H1 (cell line): ENCODE results near the gene JPT2. TPM values are rescaled to one million over a fixed set of nuclear protein-coding genes. Genes with fewer than 3 reads are reported as not detected.

Source experiments
- CTCF ChIA-PET: fragments of 300-600 bp; sonication (Branson Sonifier 250); formaldehyde crosslinking; loops from one replicate; lab custom pipeline; 2021; ENCODE audit not compliant: partially characterized antibody; lab: Charles Lee
- POLR2A ChIA-PET: fragments of 300-600 bp; sonication (Branson Sonifier 250); formaldehyde crosslinking; loops from one replicate; lab custom pipeline; 2021; ENCODE audit warnings: inconsistent platforms; ENCODE audit not compliant: partially characterized antibody; lab: Charles Lee
- DNase-seq, 2 experiments: peaks; one replicate each; pipeline versions ENCODE4 v3.0.0 to v3.0.0-alpha.2; 2010 to 2022; ENCODE audit warnings: low spot score in 2 of 2, low read depth in 1 of 2, mixed read lengths in 1 of 2
- FAIRE-seq: peaks from 2 replicates; lab custom pipeline; 2011; peaks lifted over from hg19 to GRCh38; lab: Jason Lieb, UNC
- H2AFZ ChIP-seq: 2 replicates; pipeline ENCODE4 v1.8.1; 2012; ENCODE audit warnings: low read length, inconsistent platforms
- H2AK5ac ChIP-seq: 2 replicates; pipeline ENCODE4 v1.6.1; 2013; ENCODE audit warnings: low read depth, low read length
- H2BK120ac ChIP-seq: replicated peaks from 2 replicates; pipeline ENCODE3; 2013; ENCODE audit warnings: low read depth, low read length, inconsistent platforms
- H2BK12ac ChIP-seq: 2 replicates; pipeline ENCODE4 v1.6.1; 2013; ENCODE audit warnings: low read depth, low read length
- H2BK15ac ChIP-seq: 2 replicates; pipeline ENCODE4 v1.6.1; 2013; ENCODE audit warnings: low read length
- H2BK20ac ChIP-seq: 2 replicates; pipeline ENCODE4 v1.6.1; 2013; ENCODE audit warnings: low read length
- H2BK5ac ChIP-seq: 2 replicates; pipeline ENCODE4 v1.6.1; 2013; ENCODE audit warnings: low read depth, low read length
- H3K14ac ChIP-seq: 2 replicates; pipeline ENCODE4 v1.6.1; 2013; ENCODE audit warnings: inconsistent platforms; ENCODE audit not compliant: insufficient read length
- H3K18ac ChIP-seq: 2 replicates; pipeline ENCODE4 v1.6.1; 2013; ENCODE audit warnings: low read length; ENCODE audit errors: extremely low read depth
- H3K23ac ChIP-seq: 2 replicates; pipeline ENCODE4 v1.6.1; 2013; ENCODE audit warnings: inconsistent platforms; ENCODE audit not compliant: insufficient read length
- H3K23me2 ChIP-seq: 2 replicates; pipeline ENCODE4 v1.6.1; 2013; ENCODE audit warnings: low read depth, low read length
- H3K27ac ChIP-seq: 2 replicates; pipeline ENCODE4 v1.6.1; 2011; ENCODE audit warnings: low read depth, low read length, inconsistent platforms
- H3K27me3 ChIP-seq, 4 experiments: replicated peaks in 1 of 4; 1 replicate in 1 of 4; 2 replicates in 3 of 4; pipeline versions ENCODE4 v1.6.1 to v1.8.1; 2011 to 2013; ENCODE audit warnings: low read length in 3 of 4, mild to moderate bottlenecking in 3 of 4, inconsistent platforms in 2 of 4, mixed read lengths in 2 of 4, moderate library complexity in 1 of 4; ENCODE audit not compliant: control insufficient read depth in 3 of 4, insufficient read depth in 3 of 4; ENCODE audit errors: extremely low read depth in 1 of 4
- H3K36me3 ChIP-seq, 4 experiments: 2 replicates each; pipeline versions ENCODE4 v1.6.1 to v1.8.1; 2011 to 2013; ENCODE audit warnings: mild to moderate bottlenecking in 4 of 4, low read length in 3 of 4, moderate library complexity in 2 of 4, control low read depth in 1 of 4, inconsistent platforms in 1 of 4; ENCODE audit not compliant: insufficient read depth in 4 of 4, control insufficient read depth in 2 of 4
- H3K4ac ChIP-seq: replicated peaks from 2 replicates; pipeline ENCODE3; 2013; ENCODE audit warnings: low read length, low read depth, mixed read lengths, inconsistent platforms; ENCODE audit not compliant: insufficient read length
- H3K4me1 ChIP-seq, 4 experiments: replicated peaks in 1 of 4; 1 replicate in 1 of 4; 2 replicates in 3 of 4; pipeline versions ENCODE4 v1.6.1 to v1.8.1; 2011 to 2013; ENCODE audit warnings: low read length in 3 of 4, inconsistent platforms in 2 of 4, mixed read lengths in 1 of 4; ENCODE audit not compliant: insufficient read depth in 4 of 4, control insufficient read depth in 3 of 4
- H3K4me2 ChIP-seq, 2 experiments: 2 replicates each; pipeline versions ENCODE4 v1.6.1 to v1.8.1; 2011 to 2013; ENCODE audit warnings: low read depth in 2 of 2, low read length in 2 of 2, control low read depth in 1 of 2, inconsistent platforms in 1 of 2, mild to moderate bottlenecking in 1 of 2; ENCODE audit not compliant: insufficient read depth in 1 of 2
- H3K4me3 ChIP-seq, 4 experiments: fragments of 200-600, 300-600 bp in 1 of 4; sonication (generic), shearing (Covaris generic), sonication (Bioruptor Twin) in 1 of 4; 2 replicates each; pipeline versions ENCODE4 v1.5.1 to v1.8.1; 2011 to 2016; ENCODE audit warnings: low read length in 4 of 4, low read depth in 3 of 4, control low read depth in 2 of 4, inconsistent platforms in 2 of 4, mild to moderate bottlenecking in 2 of 4, mixed read lengths in 1 of 4, moderate library complexity in 1 of 4; ENCODE audit not compliant: insufficient read depth in 2 of 4; ENCODE audit errors: extremely low read depth in 1 of 4
- H3K56ac ChIP-seq: replicated peaks from 2 replicates; pipeline ENCODE3; 2013; ENCODE audit warnings: low read depth, mild to moderate bottlenecking, mixed read lengths, low read length, inconsistent platforms; ENCODE audit not compliant: insufficient read length
- H3K79me1 ChIP-seq: 2 replicates; pipeline ENCODE4 v1.6.1; 2013; ENCODE audit warnings: low read depth, low read length, control low read depth
- H3K79me2 ChIP-seq, 2 experiments: 2 replicates each; pipeline versions ENCODE4 v1.6.1 to v1.8.1; 2012 to 2013; ENCODE audit warnings: low read length in 2 of 2, mild to moderate bottlenecking in 2 of 2, inconsistent platforms in 1 of 2; ENCODE audit not compliant: insufficient read depth in 2 of 2, control insufficient read depth in 1 of 2
- H3K9ac ChIP-seq, 4 experiments: replicated peaks in 1 of 4; 1 replicate in 1 of 4; 2 replicates in 3 of 4; pipeline versions ENCODE4 v1.6.1 to v1.8.1; 2011 to 2013; ENCODE audit warnings: low read depth in 3 of 4, low read length in 3 of 4, control low read depth in 2 of 4, mild to moderate bottlenecking in 2 of 4, moderate library complexity in 2 of 4, inconsistent platforms in 1 of 4; ENCODE audit errors: extremely low read depth in 1 of 4
- H3K9me3 ChIP-seq, 2 experiments: 2 replicates each; pipeline versions ENCODE4 v1.6.1 to v1.8.1; 2012 to 2013; ENCODE audit warnings: mild to moderate bottlenecking in 2 of 2, moderate library complexity in 2 of 2, control low read depth in 1 of 2, inconsistent platforms in 1 of 2, low read depth in 1 of 2, low read length in 1 of 2, mixed read lengths in 1 of 2; ENCODE audit not compliant: insufficient read depth in 2 of 2
- H4K20me1 ChIP-seq, 2 experiments: replicated peaks in 1 of 2; 2 replicates each; pipeline versions ENCODE3 to v1.8.1; 2011 to 2013; ENCODE audit warnings: inconsistent platforms in 2 of 2, low read length in 2 of 2, mild to moderate bottlenecking in 1 of 2; ENCODE audit not compliant: insufficient read depth in 2 of 2, control insufficient read depth in 1 of 2
- H4K5ac ChIP-seq: 2 replicates; pipeline ENCODE4 v1.6.1; 2013; ENCODE audit warnings: low read length, low read depth, mixed read lengths, inconsistent platforms; ENCODE audit not compliant: insufficient read length
- H4K8ac ChIP-seq: 2 replicates; pipeline ENCODE4 v1.8.0; 2013; ENCODE audit warnings: mild to moderate bottlenecking, moderate library complexity, low read length, inconsistent platforms; ENCODE audit not compliant: insufficient read depth; ENCODE audit errors: extremely low read depth
- H4K91ac ChIP-seq: replicated peaks from 2 replicates; pipeline ENCODE3; 2013; ENCODE audit warnings: low read length, mixed read lengths, inconsistent platforms; ENCODE audit not compliant: insufficient read length
- CHD2 ChIP-seq: IDR thresholded peaks from 2 replicates; pipeline ENCODE4 v1.6.1; 2012; ENCODE audit warnings: low read length, improper control_type of control experiment
- KDM4A ChIP-seq: IDR thresholded peaks from one replicate; pipeline ENCODE4 v1.7.1; 2012; ENCODE audit warnings: low read depth, mild to moderate bottlenecking, moderate library complexity, low read length, inconsistent platforms; ENCODE audit not compliant: severe bottlenecking
- PHF8 ChIP-seq: fragments of 200-600 bp; sonication (generic); conservative IDR thresholded peaks from 2 replicates; pipeline ENCODE4 v1.7.1; 2012; ENCODE audit warnings: low read depth, mild to moderate bottlenecking, inconsistent platforms, low read length, moderate library complexity
- RFX5 ChIP-seq: IDR thresholded peaks from 2 replicates; pipeline ENCODE4 v1.6.1; 2011; ENCODE audit warnings: low read depth, low read length, improper control_type of control experiment, borderline replicate concordance
- SUZ12 ChIP-seq: fragments of 200-600 bp; sonication (generic); IDR thresholded peaks from 2 replicates; pipeline ENCODE4 v1.6.1; 2012; ENCODE audit warnings: mild to moderate bottlenecking, inconsistent platforms, low read length, moderate library complexity, mixed read lengths
- TAF7 ChIP-seq: optimal IDR thresholded peaks from 2 replicates; pipeline ENCODE3; 2011; ENCODE audit warnings: low read depth, mild to moderate bottlenecking, inconsistent platforms, low read length, moderate library complexity, borderline replicate concordance
- WGBS, 2 experiments: shearing (Covaris generic) in 1 of 2; methylation state at CpG; one replicate each; pipeline versions ENCODE4 v1.1.6 to v1.1.7; 2013 to 2015; ENCODE audit warnings: low lambda C conversion rate in 2 of 2, mixed read lengths in 2 of 2, inconsistent platforms in 1 of 2, low coverage in 1 of 2, missing lambda C conversion rate in 1 of 2; ENCODE audit not compliant: insufficient replicate concordance in 2 of 2, insufficient coverage in 1 of 2, insufficient read length in 1 of 2; ENCODE audit errors: extremely low coverage in 1 of 2, missing lambda C conversion rate in 1 of 2; 5-methylcytosine and 5-hydroxymethylcytosine counted together
- polyA plus RNA-seq, 7 experiments: library from polyadenylated mRNA; depleted of rRNA in 3 of 7; stranded (reverse) in 5 of 7; unstranded in 2 of 7; fragments of >200 nt in 5 of 7; fragments of 200-250 nt in 2 of 7; gene quantifications; 1 replicate in 5 of 7; 2 replicates in 1 of 7; 4 replicates in 1 of 7; pipeline versions ENCODE4 v1.2.1 to v1.2.3, GENCODE V29; 2011 to 2013; ENCODE audit warnings: missing spikeins in 2 of 7, mixed read lengths in 2 of 7
- total RNA-seq: library from RNA; stranded (reverse); fragmentation: NEBNext Ultra II Directional; extraction: Animal tissue kit (Norgen Biotek cat#: 25700); gene quantifications from 2 replicates; pipeline ENCODE4 v1.2.1, GENCODE V29; 2021
- TF ChIP-seq, protein P1 (sequence below): IDR thresholded peaks from 2 replicates; pipeline ENCODE4 v1.6.1; 2012; ENCODE audit warnings: inconsistent platforms

The JPT2 gene
- total and polyA plus RNA-seq, 2 of the 8 experiments (the other 6 are each of a cell fraction or from before 2014, with no cell fraction given) = 67.6 to 197 TPM

DNA sequence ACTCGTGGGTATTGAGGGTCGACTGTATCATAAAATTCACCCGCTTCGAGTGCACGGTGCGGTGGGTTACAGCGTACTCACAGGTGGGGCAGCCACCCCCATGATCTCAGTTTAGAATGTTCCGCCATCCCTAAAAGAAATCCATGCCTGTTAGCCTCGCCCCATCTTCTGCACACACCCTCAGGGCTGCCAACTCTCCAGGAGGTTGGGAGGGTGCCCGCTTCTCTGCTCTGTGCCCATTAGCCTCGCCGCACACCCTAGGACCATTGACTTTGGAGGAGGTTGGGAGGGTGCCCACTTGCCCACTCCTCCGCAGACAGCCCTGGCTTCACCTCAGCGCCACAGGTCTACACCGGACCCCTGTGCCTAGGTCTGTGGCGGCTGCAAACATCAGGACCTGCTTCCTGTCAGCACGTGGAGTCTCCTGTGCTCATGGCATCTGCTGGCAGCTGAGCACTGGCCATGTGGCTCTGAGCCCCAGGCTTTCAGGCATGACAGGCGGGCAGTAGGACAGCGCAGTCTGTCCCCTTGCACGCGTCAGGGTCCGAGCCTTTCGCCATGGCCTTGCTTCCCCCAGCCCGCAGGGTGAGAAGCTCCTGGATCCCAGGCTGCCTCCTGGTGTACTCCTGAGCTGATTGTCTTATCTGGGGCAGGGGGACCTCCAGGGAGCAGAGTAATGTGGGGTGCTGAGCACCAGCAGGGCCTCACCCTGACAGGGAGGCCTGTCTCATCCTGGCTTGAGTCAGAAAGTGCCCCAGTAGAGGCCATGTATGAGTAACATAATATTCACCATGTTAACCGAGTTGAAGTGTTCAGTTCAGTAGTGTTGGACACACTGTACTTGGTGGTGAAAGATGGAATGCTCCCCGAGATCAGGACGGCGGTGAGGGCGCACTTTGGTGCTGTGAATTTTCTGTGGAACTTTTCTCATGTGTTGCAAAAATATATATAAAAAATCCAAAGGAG is 71.4 kb downstream of the JPT2 start:
- Histone ChIP-seq H2AK5ac (no peak overlapping the region), H4K91ac (no peak overlapping the region), H3K18ac (no peak overlapping the region), H4K20me1 (peaks cover 0 to 3% of the 10 kb centered on the region in 2 experiments), H3K79me2 (no peaks in the 10 kb centered on the region), H3K9me3 (no peaks in the 10 kb centered on the region), H2BK20ac (no peak overlapping the region), H3K23me2 (no peaks in the 10 kb centered on the region), H3K27me3 (no peaks in the 10 kb centered on the region), H2BK120ac (no peak overlapping the region), H3K27ac (no peak overlapping the region), H4K5ac (no peak overlapping the region), H3K9ac (no peak overlapping the region), H4K8ac (peak overlapping the region; percentile 68; the same call in 1 of the 2 replicates), H2BK5ac (no peak overlapping the region), H3K23ac (no peak overlapping the region), H3K14ac (no peak overlapping the region), H3K4me3 (no peak overlapping the region), H3K79me1 (no peaks in the 10 kb centered on the region), H2BK12ac (no peak overlapping the region), H3K36me3 (peaks cover 0 to 17% (median 2%) of the 10 kb centered on the region in 4 experiments; a peak in 4 of 8 replicates), H3K4me1 (no peaks in the 10 kb centered on the region), H3K4ac (no peak overlapping the region), H3K4me2 (no peak overlapping the region), H3K56ac (no peak overlapping the region), H2AFZ (no peak overlapping the region), H2BK15ac (no peak overlapping the region)
- DNase-seq = no peak
- ChIA-PET CTCF (interaction anchor here (0.6 to 2.1 kb wide), 3 partner anchors 14 to 455 kb away, joined by 3 to 13 read pairs (median 9); partner anchors contain the start of gene MAPK8IP3), POLR2A (interaction anchor here (0.7 to 5.5 kb wide), 3 partner anchors 14 to 59 kb away, joined by 3 to 18 read pairs (median 4); no protein-coding TSS in a partner anchor)
- WGBS, 2 experiments = 93% methylated on average over 29 of the region's 29 CpGs; no CpG with 5 or more reads in 1 of the 2 experiments
- no peak for FAIRE-seq
- no peak for TF ChIP-seq KDM4A
- TF ChIP-seq CHD2 = no peak
- TF ChIP-seq PHF8 = no peak
- no peak for TF ChIP-seq TAF7
- no peak for TF ChIP-seq RFX5
- no peak for TF ChIP-seq SUZ12
- TF ChIP-seq, protein P1, sequence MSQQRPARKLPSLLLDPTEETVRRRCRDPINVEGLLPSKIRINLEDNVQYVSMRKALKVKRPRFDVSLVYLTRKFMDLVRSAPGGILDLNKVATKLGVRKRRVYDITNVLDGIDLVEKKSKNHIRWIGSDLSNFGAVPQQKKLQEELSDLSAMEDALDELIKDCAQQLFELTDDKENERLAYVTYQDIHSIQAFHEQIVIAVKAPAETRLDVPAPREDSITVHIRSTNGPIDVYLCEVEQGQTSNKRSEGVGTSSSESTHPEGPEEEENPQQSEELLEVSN = no peak
